ENCODE measurements around the gene SLIT3.

SLIT3 gene

GRCh38 chr5:168867241-168867640 lies 433.7 kb downstream of the SLIT3 start:
- CTCF ChIA-PET: no interaction called here
- H3K4me1 ChIP-seq (ENCODE audit: control insufficient read depth, insufficient read depth, low read length): peaks cover 3% of the 10 kb centered on the region; the same call in 1 of the 2 replicates
- H3K9me3 ChIP-seq (ENCODE audit: control insufficient read depth, insufficient read depth, low read depth, low read length): no peaks in the 10 kb centered on the region
- H3K36me3 ChIP-seq (ENCODE audit: control insufficient read depth in 2 of 2, insufficient read depth in 1 of 2, low read length in 2 of 2): no peaks in the 10 kb centered on the region
- no peak overlapping the region for H3K27ac ChIP-seq (ENCODE audit: extremely low read depth, low read depth, low read length)
- no peak overlapping the region for H3K4me3 ChIP-seq (ENCODE audit: low read depth, low read length)
- POLR2A ChIA-PET: no interaction called here
- no peak for TF ChIP-seq ZFP41 (tag by site-specific recombination; IDR thresholded peaks at IDR 0.05; ENCODE audit: borderline replicate concordance)
- no peak for TF ChIP-seq ZNF610 (tag by site-specific recombination; IDR thresholded peaks at IDR 0.05; ENCODE audit: borderline replicate concordance)
- TF ChIP-seq ZNF280D (tag by site-specific recombination; IDR thresholded peaks at IDR 0.05): no peak
- TF ChIP-seq ZNF501 (tag by site-specific recombination; IDR thresholded peaks at IDR 0.05): no peak
- 0 out of 2 replicates have a peak, but pooled peaks have one; percentile 3 for TF ChIP-seq ZBTB20 (tag by site-specific recombination; IDR thresholded peaks at IDR 0.05)
- TF ChIP-seq ZNF148 (tag by site-specific recombination; IDR thresholded peaks at IDR 0.05; ENCODE audit: borderline replicate concordance): no peak

GRCh38 chr5:168865968-168866367 lies 435.0 kb downstream of the SLIT3 start:
- Histone ChIP-seq H3K4me3 (ENCODE audit: low read depth, low read length) (no peak overlapping the region), H3K9me3 (ENCODE audit: control insufficient read depth, insufficient read depth, low read depth, low read length) (no peaks in the 10 kb centered on the region), H3K27ac (ENCODE audit: extremely low read depth, low read depth, low read length) (no peak overlapping the region), H3K36me3 (ENCODE audit: control insufficient read depth in 2 of 2, insufficient read depth in 1 of 2, low read length in 2 of 2) (no peaks in the 10 kb centered on the region), H3K4me1 (ENCODE audit: control insufficient read depth, insufficient read depth, low read length) (peaks cover 3% of the 10 kb centered on the region; the same call in 1 of the 2 replicates)
- ChIA-PET CTCF (no interaction called here), POLR2A (no interaction called here)
- no peak for TF ChIP-seq KLF9 (tag by site-specific recombination; IDR thresholded peaks at IDR 0.05; ENCODE audit: low read depth)
- no peak for TF ChIP-seq ZBTB26 (tag by site-specific recombination; optimal IDR thresholded peaks at IDR 0.05)
- no peak for TF ChIP-seq GLI2 (tag by site-specific recombination; IDR thresholded peaks at IDR 0.05; ENCODE audit: borderline replicate concordance, low read depth)
- no peak for TF ChIP-seq ZNF24 (tag by site-specific recombination; IDR thresholded peaks at IDR 0.05)
- no peak for TF ChIP-seq ZNF426 (tag by site-specific recombination; IDR thresholded peaks at IDR 0.05)
- no peak for TF ChIP-seq ZFP69B (tag by site-specific recombination; IDR thresholded peaks at IDR 0.05)
- no peak for TF ChIP-seq TRIM28 (IDR thresholded peaks at IDR 0.05; ENCODE audit: borderline replicate concordance, low read length)
- TF ChIP-seq MYNN (tag by site-specific recombination; IDR thresholded peaks at IDR 0.05; ENCODE audit: borderline replicate concordance): no peak
- no peak for TF ChIP-seq ZFHX2 (tag by site-specific recombination; conservative IDR thresholded peaks at IDR 0.05)
- TF ChIP-seq ZFP41 (tag by site-specific recombination; IDR thresholded peaks at IDR 0.05; ENCODE audit: borderline replicate concordance): no peak
- TF ChIP-seq BCL11B (tag by site-specific recombination; IDR thresholded peaks at IDR 0.05; ENCODE audit: low read depth): no peak
